Vagina (tissue), 2 donors: ENCODE measurements around the gene ATP2A2. TPM values are rescaled to one million over a fixed set of nuclear protein-coding genes. Genes with fewer than 3 reads are reported as not detected.
A peak's percentile ranks its signal among the peaks of the same experiment; 100 is the strongest.

Source experiments
- DNase-seq, 2 donors: peaks; one replicate each; pipeline ENCODE4 v3.0.0-alpha.2; 2017; ENCODE audit errors: extremely low spot score in 2 of 2
- H3K27ac ChIP-seq: fragments of 200-600 bp; sonication (generic); one replicate; pipeline ENCODE4 v1.5.1; 2019
- H3K27me3 ChIP-seq: fragments of 200-600 bp; sonication (generic); one replicate; pipeline ENCODE4 v1.5.1; 2019
- H3K36me3 ChIP-seq, 2 donors: fragments of 200-600 bp; sonication (generic); one replicate each; pipeline ENCODE4 v1.5.1; 2017 to 2019
- H3K4me1 ChIP-seq: fragments of 200-600 bp; sonication (generic); one replicate; pipeline ENCODE4 v1.5.1; 2019
- H3K4me3 ChIP-seq, 2 donors: fragments of 200-600 bp; sonication (generic); 1 replicate in 1 of 2; 2 replicates in 1 of 2; pipeline ENCODE4 v1.5.1; 2016 to 2019
- H3K9me3 ChIP-seq: fragments of 200-600 bp; sonication (generic); one replicate; pipeline ENCODE4 v1.5.1; 2019
- POLR2A ChIP-seq, 2 donors: fragments of 450-650 bp; IDR thresholded peaks; one replicate each; pipeline ENCODE4 v1.6.1; 2017; ENCODE audit warnings: antibody characterized with exemption in 2 of 2, mild to moderate bottlenecking in 2 of 2, moderate library complexity in 2 of 2
- POLR2AphosphoS5 ChIP-seq, 2 donors: sonication (generic); formaldehyde crosslinking; IDR thresholded peaks; one replicate each; pipeline ENCODE4 v1.9.0; 2017; ENCODE audit warnings: antibody characterized with exemption in 2 of 2, mild to moderate bottlenecking in 2 of 2, low read depth in 1 of 2; ENCODE audit not compliant: insufficient read depth in 1 of 2
- intact Hi-C: fragments of 100-400 bp; cut with DNase I; formaldehyde crosslinking; loops from one replicate; pipeline ENCODE4 v1.15.1; 2023
- total RNA-seq: library from RNA; depleted of rRNA; stranded (reverse); fragments of >200 nt; gene quantifications from one replicate; pipeline ENCODE4 v1.2.3, GENCODE V29; 2016
- TF ChIP-seq, protein P1 (sequence below), 3 experiments: fragments of 450-650 bp in 2 of 3; fragments of 200-600 bp in 1 of 3; sonication (generic) in 1 of 3; IDR thresholded peaks; one replicate each; pipeline ENCODE4 v1.5.1; 2017 to 2019; ENCODE audit warnings: antibody characterized with exemption in 3 of 3, mild to moderate bottlenecking in 2 of 3, moderate library complexity in 2 of 3

The ATP2A2 gene
- total RNA-seq, 1 donor from 2014 or later = 127 TPM

DNA sequence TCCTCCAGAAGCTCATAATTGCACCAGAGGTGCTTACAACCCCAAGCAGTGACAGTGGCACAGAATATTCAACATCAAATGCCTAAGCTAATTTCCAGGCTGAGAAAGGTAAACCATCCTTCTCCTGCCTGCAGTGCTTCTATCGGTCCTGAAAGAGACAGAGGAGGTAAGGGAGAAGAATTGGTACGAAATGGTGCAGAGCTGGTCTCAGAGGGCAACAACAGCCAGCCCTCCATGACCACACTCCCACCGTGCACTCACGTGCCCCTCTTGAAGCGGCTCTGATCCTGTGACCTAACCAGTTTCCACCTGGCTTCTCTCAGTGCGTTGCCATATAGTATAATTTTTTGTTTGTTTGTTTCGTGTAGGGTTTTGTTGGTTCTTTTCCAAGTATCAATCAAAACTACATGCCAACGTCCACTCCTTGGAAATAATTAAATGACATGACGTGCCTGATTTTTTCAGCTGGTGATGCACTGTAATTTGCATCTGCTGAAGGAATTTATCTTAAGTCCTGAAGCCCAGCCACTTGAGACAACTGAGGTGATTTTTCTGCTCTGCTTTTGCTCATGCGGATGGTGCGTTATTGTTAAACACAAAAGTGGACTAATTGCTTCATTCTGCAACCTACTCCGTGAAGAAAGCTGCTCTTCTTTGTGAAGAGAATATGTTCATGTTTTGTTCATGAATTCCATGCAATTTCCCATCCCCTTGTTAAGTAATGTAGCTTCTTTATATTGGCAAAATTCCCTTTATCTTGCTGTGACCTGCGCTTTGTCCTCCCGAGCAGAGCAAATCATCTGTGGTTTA is 1.3 kb upstream of the ATP2A2 start:
- Histone ChIP-seq H3K36me3 (no peaks in the 10 kb centered on the region), H3K9me3 (no peaks in the 10 kb centered on the region), H3K27me3 (no peaks in the 10 kb centered on the region), H3K27ac (peak overlapping the region; percentile 90), H3K4me1 (peaks cover 33% of the 10 kb centered on the region), H3K4me3 (peak overlapping the region; percentile 80 to 98)
- intact Hi-C loops = loop anchor here (2.0 to 5.0 kb wide), 3 partner anchors 55 to 172 kb away; partner anchors contain the start of gene IFT81
- TF ChIP-seq POLR2AphosphoS5 (IDR thresholded peaks at IDR 0.05; ENCODE audit: insufficient read depth in 1 of 2, low read depth in 1 of 2) = no peak
- TF ChIP-seq, protein P1, sequence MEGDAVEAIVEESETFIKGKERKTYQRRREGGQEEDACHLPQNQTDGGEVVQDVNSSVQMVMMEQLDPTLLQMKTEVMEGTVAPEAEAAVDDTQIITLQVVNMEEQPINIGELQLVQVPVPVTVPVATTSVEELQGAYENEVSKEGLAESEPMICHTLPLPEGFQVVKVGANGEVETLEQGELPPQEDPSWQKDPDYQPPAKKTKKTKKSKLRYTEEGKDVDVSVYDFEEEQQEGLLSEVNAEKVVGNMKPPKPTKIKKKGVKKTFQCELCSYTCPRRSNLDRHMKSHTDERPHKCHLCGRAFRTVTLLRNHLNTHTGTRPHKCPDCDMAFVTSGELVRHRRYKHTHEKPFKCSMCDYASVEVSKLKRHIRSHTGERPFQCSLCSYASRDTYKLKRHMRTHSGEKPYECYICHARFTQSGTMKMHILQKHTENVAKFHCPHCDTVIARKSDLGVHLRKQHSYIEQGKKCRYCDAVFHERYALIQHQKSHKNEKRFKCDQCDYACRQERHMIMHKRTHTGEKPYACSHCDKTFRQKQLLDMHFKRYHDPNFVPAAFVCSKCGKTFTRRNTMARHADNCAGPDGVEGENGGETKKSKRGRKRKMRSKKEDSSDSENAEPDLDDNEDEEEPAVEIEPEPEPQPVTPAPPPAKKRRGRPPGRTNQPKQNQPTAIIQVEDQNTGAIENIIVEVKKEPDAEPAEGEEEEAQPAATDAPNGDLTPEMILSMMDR (IDR thresholded peaks at IDR 0.05) = no peak
- no peak for TF ChIP-seq POLR2A (IDR thresholded peaks at IDR 0.05)
- DNase-seq = no peak

DNA sequence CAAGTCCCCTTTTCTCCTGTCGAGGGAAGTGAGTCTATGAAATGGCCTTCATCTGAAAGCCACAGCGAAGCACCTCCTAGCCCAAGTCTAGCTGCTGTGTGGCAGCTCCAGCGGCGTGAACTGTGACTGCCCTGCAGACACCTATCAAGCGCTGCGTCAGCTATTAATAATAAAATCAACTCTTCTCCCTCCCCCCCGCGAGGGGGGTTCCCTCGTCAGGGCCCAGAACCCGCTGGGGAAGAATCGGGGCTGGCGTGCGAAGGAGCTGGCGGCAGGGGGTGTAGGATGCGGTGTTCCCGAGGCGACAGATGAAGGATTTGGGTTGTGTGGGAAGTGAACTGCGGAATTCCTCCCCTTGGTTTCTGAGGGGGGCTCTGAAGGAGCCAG is 662 bp upstream of the ATP2A2 start:
- Histone ChIP-seq H3K4me3 (peak overlapping the region; percentile 80 to 98), H3K4me1 (peaks cover 38% of the 10 kb centered on the region), H3K36me3 (no peaks in the 10 kb centered on the region), H3K9me3 (no peaks in the 10 kb centered on the region), H3K27me3 (no peaks in the 10 kb centered on the region), H3K27ac (peak overlapping the region; percentile 90)
- intact Hi-C loops = loop anchor here (2.0 to 5.0 kb wide), 3 partner anchors 56 to 173 kb away; partner anchors contain the start of gene IFT81
- peak in 1 of 2 donors; percentile 90 for DNase-seq
- no peak for TF ChIP-seq POLR2AphosphoS5 (IDR thresholded peaks at IDR 0.05; ENCODE audit: insufficient read depth in 1 of 2, low read depth in 1 of 2)

DNA sequence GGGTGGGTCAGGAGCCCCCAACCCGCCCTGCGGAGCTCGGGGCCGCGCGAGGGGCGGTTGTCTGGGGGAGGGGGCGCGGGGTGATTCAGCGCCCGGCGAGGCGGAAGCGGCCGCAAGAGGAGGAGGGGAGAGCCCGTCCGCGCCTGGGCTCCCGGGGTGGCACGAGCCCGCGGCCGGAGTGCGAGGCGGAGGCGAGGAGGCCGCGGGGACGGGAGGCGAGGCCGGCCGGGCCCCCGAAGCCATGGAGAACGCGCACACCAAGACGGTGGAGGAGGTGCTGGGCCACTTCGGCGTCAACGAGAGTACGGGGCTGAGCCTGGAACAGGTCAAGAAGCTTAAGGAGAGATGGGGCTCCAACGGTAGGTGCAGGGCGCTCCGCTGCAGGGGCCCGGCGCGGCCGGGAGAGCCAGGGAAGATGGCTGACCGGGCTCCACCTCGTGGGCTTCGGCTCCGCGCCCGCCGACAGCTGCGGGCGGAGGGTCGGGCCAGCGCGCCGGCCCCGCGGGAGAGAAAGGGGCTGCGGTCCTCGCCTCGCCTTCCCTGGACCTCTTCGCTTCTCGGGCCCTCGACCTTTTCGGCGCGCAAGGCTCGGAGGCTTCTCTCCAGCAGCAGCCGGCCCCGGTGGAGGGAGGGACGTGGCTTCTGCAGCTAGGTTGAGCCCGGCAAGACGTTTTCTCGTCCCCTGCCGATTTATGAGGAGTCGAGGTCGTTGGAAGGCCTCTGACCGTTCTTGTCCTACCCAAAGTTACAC is 677 bp downstream of the ATP2A2 start:
- H3K27ac ChIP-seq = peak overlapping the region; percentile 97
- DNase-seq = peak in 1 of 2 donors; percentile 89
- peak overlapping the region; percentile 80 to 98 for H3K4me3 ChIP-seq
- peaks cover 52% of the 10 kb centered on the region for H3K4me1 ChIP-seq
- H3K9me3 ChIP-seq = no peaks in the 10 kb centered on the region
- no peaks in the 10 kb centered on the region for H3K27me3 ChIP-seq
- H3K36me3 ChIP-seq = no peaks in the 10 kb centered on the region
- intact Hi-C loops = loop anchor here (2.0 to 5.0 kb wide), 3 partner anchors 57 to 174 kb away; partner anchors contain the start of gene IFT81
- TF ChIP-seq POLR2A (IDR thresholded peaks at IDR 0.05) = no peak

DNA sequence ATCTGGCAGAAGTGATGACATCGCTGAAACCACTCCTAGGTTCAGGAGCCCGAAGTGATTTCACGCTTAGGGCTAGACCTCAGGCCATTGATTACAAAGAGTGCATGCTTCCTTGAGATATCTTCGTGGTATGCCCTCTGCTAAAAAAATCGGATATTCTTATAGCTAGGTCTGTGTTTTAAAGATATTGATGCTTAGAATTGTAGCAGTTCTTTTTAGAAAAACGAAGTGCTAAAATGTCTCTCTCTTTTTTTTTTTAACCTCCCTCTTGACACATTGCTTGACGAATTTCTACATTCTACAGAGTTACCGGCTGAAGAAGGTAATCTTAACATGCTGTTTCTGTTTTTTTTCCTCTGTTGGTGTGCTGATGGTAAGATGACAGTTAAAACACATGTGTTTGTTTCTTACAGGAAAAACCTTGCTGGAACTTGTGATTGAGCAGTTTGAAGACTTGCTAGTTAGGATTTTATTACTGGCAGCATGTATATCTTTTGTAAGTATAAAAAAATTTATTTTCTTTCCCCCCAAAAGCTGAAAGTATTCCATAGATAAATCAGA is 1.3 kb downstream of the ATP2A2 start:
- intact Hi-C loops = loop anchor here (5.0 kb wide), 2 partner anchors 160 to 175 kb away; partner anchors contain the start of gene IFT81

DNA sequence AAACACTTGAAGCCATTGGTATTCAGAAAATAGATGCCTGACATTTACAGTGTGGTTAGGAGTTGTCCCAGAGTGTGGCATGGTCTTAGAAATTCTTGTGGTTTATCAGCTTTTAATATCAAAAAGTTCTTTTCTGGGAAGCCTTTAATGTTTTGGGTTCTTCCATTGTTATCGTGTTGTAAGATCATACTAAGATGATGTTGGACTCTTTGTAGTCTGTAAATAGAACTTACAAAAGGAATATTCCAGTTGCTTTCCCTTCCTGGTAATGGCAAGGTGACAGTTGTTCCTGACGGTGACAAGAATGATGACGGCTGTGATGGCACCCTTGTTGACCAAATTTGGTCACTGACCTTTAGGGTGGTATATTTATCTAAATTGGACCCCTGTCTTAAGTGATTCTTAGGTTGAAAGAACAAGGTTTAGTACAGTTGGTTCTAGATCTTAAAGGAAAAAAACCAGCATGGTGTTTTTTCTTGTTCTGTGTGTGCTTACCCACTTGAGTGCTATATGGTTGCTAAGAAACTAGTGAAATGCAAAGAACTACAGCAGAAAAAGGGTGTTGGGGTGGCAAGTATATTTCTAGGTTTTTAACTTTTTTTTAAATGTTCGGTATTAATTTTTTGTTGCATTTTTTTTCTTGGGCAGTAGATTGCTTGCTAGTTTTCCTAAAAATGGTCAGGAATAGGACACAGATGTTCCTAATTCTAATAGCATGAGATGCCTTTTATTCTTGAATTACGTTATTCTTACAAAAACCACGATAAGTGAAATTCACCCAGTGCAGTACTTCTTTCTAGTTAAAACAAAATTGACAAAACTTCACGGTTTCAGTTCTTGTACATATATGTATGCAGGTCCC is 2.1 kb downstream of the ATP2A2 start:
- Histone ChIP-seq H3K4me3 (peak overlapping the region; percentile 80 to 98), H3K9me3 (no peaks in the 10 kb centered on the region), H3K27ac (peak overlapping the region; percentile 97), H3K27me3 (no peaks in the 10 kb centered on the region), H3K36me3 (peaks cover 0 to 5% of the 10 kb centered on the region in 2 donors), H3K4me1 (peaks cover 66% of the 10 kb centered on the region)
- intact Hi-C loops = loop anchor here (5.0 kb wide), 2 partner anchors 161 to 176 kb away; partner anchors contain the start of gene IFT81
- TF ChIP-seq POLR2AphosphoS5 (IDR thresholded peaks at IDR 0.05; ENCODE audit: insufficient read depth in 1 of 2, low read depth in 1 of 2) = no peak
- TF ChIP-seq, protein P1 (IDR thresholded peaks at IDR 0.05) = no peak
- no peak for TF ChIP-seq POLR2A (IDR thresholded peaks at IDR 0.05)
- DNase-seq = no peak

More for the DNA sequence above, 1.3 kb downstream of the ATP2A2 start:
- Histone ChIP-seq H3K36me3 (peaks cover 0 to 3% of the 10 kb centered on the region in 2 donors), H3K4me3 (peak overlapping the region; percentile 80 to 98), H3K27ac (peak overlapping the region; percentile 97), H3K27me3 (no peaks in the 10 kb centered on the region), H3K9me3 (no peaks in the 10 kb centered on the region), H3K4me1 (peaks cover 58% of the 10 kb centered on the region)
- TF ChIP-seq POLR2A (IDR thresholded peaks at IDR 0.05) (no peak), POLR2AphosphoS5 (IDR thresholded peaks at IDR 0.05; ENCODE audit: insufficient read depth in 1 of 2, low read depth in 1 of 2) (no peak)
- TF ChIP-seq, protein P1 (IDR thresholded peaks at IDR 0.05) = no peak
- no peak for DNase-seq
